Nephron progenitor cell (in vitro differentiated cells): ENCODE measurements around the gene CXorf58.
"Not testable (repeated sequence)": the region's sequence is repeated elsewhere in the genome, so short reads cannot be mapped to it uniquely, and the experiment has no call there.

Source experiments
- DNase-seq: peaks from one replicate; pipeline ENCODE4 v3.0.0; 2021
- H3K27ac Mint-ChIP-seq: 2 replicates; pipeline ENCODE4 v1.8.0; 2021; ENCODE audit warnings: mild to moderate bottlenecking, moderate library complexity, mixed read lengths
- H3K27me3 Mint-ChIP-seq: 2 replicates; pipeline ENCODE4 v1.8.0; 2021; ENCODE audit warnings: mild to moderate bottlenecking, low read depth, mixed read lengths; ENCODE audit not compliant: poor library complexity
- H3K36me3 Mint-ChIP-seq: 2 replicates; pipeline ENCODE4 v1.8.0; 2021; ENCODE audit warnings: low read depth, mixed read lengths
- H3K4me1 Mint-ChIP-seq: 2 replicates; pipeline ENCODE4 v1.8.0; 2021; ENCODE audit warnings: mixed read lengths
- H3K4me3 Mint-ChIP-seq: 2 replicates; pipeline ENCODE4 v1.8.0; 2021; ENCODE audit warnings: mild to moderate bottlenecking, moderate library complexity, mixed read lengths
- H3K9me3 Mint-ChIP-seq: 2 replicates; pipeline ENCODE4 v1.8.0; 2021; ENCODE audit warnings: mild to moderate bottlenecking, moderate library complexity, mixed read lengths
- TF ChIP-seq, protein P1 (sequence below): fragments of 200-600 bp; sonication (generic); IDR thresholded peaks from 2 replicates; pipeline ENCODE4 v1.5.0; 2021; ENCODE audit warnings: antibody characterized with exemption

CXorf58 gene

DNA sequence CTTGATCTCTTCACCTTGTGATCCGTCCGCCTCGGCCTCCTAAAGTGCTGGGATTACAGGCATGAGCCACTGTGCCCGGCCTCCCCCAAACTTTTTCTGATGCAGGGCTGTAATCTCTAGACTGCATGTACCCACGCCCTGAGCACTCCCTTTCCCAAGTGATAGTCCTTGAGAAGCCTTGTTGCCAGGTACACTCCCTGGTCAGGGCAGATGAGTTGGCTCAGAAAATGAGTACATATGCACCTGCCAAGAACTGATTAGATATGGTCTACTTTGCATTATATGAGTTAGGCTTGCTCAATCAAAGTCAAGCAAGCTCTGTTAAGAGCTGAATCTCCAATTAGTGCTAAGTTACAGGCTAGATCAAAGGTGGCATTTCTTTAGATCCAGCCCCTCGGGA is 20.4 kb upstream of the CXorf58 start:
- peaks cover 2% of the 10 kb centered on the region for H3K27me3 Mint-ChIP-seq
- H3K27ac Mint-ChIP-seq: no peak overlapping the region
- peaks cover 5% of the 10 kb centered on the region for H3K9me3 Mint-ChIP-seq
- no peak for DNase-seq
- H3K4me1 Mint-ChIP-seq: peaks cover 52% of the 10 kb centered on the region
- peaks cover 61% of the 10 kb centered on the region for H3K36me3 Mint-ChIP-seq
- no peak overlapping the region for H3K4me3 Mint-ChIP-seq
- TF ChIP-seq, protein P1, sequence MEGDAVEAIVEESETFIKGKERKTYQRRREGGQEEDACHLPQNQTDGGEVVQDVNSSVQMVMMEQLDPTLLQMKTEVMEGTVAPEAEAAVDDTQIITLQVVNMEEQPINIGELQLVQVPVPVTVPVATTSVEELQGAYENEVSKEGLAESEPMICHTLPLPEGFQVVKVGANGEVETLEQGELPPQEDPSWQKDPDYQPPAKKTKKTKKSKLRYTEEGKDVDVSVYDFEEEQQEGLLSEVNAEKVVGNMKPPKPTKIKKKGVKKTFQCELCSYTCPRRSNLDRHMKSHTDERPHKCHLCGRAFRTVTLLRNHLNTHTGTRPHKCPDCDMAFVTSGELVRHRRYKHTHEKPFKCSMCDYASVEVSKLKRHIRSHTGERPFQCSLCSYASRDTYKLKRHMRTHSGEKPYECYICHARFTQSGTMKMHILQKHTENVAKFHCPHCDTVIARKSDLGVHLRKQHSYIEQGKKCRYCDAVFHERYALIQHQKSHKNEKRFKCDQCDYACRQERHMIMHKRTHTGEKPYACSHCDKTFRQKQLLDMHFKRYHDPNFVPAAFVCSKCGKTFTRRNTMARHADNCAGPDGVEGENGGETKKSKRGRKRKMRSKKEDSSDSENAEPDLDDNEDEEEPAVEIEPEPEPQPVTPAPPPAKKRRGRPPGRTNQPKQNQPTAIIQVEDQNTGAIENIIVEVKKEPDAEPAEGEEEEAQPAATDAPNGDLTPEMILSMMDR: no peak

DNA sequence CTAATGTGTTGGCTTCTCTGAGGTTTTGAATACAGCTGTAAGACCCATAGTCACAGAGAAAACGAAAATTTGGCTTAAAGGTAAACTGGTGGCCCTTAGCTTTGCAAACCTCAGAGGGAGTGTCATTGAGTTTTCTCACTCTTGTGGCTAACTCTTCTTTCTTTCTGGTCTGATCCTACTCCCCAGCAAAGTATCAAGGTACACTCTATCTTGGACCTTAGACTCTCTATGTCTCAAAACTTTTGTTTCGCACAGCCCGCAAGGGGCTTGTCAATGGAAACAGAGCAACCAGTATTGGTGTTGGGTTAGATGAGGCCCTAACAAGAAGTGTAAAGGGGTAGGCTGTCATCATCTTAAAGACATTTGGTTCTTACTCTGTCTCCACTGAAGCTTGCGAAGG is 19.9 kb upstream of the CXorf58 start:
- Mint-ChIP-seq H3K4me1 (peaks cover 50% of the 10 kb centered on the region), H3K4me3 (no peak overlapping the region), H3K36me3 (peaks cover 66% of the 10 kb centered on the region), H3K9me3 (peaks cover 7% of the 10 kb centered on the region), H3K27ac (peak overlapping the region; percentile 95), H3K27me3 (peaks cover 2% of the 10 kb centered on the region)
- TF ChIP-seq, protein P1: no peak
- DNase-seq: no peak

DNA sequence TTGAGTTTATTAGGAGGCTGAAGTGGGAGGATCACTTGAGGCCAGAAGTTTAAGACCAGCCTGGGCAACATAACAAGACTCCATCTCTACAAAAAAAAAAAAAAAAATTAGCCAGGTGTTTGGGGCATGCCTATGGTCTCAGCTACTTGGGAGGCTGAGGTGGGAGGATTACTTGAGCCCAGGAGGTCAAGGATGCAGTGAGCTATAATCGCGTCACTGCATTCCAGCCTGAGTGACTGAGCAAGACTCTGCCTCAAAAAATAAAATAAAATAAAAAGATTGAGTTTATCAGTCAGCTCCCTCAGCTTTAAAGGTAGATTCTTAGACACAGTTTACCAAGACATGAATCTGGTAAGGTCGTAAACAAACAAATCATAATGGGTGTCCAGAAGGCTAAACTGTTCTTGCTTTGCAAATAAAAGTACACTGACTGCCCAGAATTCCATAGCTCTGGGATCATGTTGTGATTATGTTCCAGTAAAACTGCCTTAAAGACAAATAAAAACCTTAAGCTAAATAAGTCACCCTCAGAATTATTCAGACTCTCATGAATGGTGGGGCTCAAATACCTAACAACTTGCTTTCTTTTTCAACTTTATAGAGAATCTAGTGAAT is 18.8 kb upstream of the CXorf58 start:
- Mint-ChIP-seq H3K4me1 (peaks cover 39% of the 10 kb centered on the region), H3K4me3 (no peak overlapping the region), H3K27ac (peak overlapping the region; percentile 34)

DNA sequence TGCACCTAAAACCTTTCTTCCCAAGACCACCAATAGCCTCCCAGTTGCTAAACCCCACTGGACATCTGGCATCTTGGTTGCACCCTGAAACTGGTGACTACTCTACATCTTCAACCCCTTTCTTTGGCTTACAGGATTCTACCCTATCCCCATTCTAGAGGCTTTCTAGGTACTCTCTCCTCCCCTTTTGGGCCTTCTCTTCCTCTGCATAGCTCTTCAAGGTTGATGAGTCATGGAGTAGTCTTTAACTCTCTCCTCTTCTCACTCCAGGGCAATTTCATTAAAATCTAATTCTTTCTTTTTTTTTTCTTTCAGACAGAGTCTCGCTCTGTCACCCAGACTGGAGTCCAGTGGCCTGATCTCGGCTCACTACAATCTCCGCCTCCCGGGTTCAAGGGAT is 16.9 kb upstream of the CXorf58 start:
- DNase-seq: no peak
- Mint-ChIP-seq H3K4me1 (peaks cover 24% of the 10 kb centered on the region), H3K27me3 (peaks cover 4% of the 10 kb centered on the region), H3K27ac (peak overlapping the region; percentile 12), H3K9me3 (peaks cover 17% of the 10 kb centered on the region), H3K4me3 (no peak overlapping the region), H3K36me3 (peaks cover 70% of the 10 kb centered on the region)
- TF ChIP-seq, protein P1: no peak

More for the DNA sequence above, 18.8 kb upstream of the CXorf58 start:
- H3K36me3 Mint-ChIP-seq: peaks cover 69% of the 10 kb centered on the region
- DNase-seq: no peak
- peaks cover 8% of the 10 kb centered on the region for H3K9me3 Mint-ChIP-seq
- TF ChIP-seq, protein P1: no peak
- peaks cover 2% of the 10 kb centered on the region for H3K27me3 Mint-ChIP-seq

DNA sequence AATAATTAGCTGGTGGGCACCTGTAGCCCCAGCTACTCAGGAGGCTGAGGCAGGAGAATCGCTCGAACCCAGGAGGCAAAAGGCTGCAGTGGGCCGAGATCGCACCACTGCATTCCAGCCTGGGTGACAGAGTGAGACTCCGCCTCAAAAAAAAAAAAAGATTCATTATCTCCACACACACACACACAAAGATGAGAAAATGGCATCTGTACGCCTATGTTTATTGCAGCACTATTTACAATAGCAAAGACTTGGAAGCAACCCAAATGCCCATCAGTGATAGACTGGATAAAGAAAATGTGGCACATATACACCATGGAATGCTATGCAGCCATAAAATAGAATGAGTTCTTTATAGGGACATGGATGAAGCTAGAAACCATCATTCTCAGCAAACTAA is 12.8 kb upstream of the CXorf58 start:
- Mint-ChIP-seq H3K36me3 (peaks cover 67% of the 10 kb centered on the region), H3K9me3 (peaks cover 17% of the 10 kb centered on the region)
- not testable (repeated sequence) for H3K27me3 Mint-ChIP-seq, H3K4me3 Mint-ChIP-seq, H3K27ac Mint-ChIP-seq, DNase-seq, H3K4me1 Mint-ChIP-seq

DNA sequence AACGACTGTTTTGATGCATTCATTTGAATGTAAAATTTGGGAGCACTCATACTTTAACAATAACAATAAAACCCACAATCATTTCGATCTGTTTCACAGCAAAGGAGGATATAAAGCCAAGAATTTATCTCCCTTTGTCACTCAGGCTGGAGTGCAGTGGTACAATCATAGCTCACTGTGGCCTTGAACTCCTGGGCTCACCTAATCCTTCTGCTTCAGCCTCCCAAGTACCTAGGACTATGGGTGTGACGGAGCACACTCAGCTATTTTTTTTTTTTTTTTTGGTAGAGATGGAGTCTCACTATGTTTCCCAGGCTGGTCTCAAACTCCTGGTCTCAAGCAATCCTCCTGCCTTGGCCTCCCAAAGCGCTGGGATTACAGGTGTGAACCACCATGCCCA is 11.3 kb upstream of the CXorf58 start:
- not testable (repeated sequence) for H3K27ac Mint-ChIP-seq, H3K4me1 Mint-ChIP-seq, H3K4me3 Mint-ChIP-seq, DNase-seq, H3K27me3 Mint-ChIP-seq
- Mint-ChIP-seq H3K9me3 (peaks cover 11% of the 10 kb centered on the region), H3K36me3 (peaks cover 51% of the 10 kb centered on the region)

DNA sequence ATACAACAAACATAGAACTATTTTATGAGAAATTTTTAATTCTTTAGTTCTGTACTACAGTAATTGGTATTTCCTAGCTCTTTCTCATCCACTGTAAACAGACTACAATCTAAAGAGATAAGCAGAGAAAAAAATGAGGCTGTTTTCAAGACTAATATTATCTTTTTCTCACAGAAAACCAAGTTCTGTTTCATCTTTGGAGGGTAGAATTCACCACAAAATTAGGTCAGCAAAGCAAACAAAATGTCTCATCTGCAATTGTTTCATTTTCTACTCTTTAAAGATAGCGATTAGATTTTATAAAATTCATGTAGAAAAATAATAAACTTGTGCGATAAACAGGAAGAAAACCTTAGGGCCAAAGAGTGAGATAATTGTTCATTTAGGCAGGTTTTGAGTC is 10.8 kb upstream of the CXorf58 start:
- no peaks in the 10 kb centered on the region for H3K4me1 Mint-ChIP-seq
- TF ChIP-seq, protein P1: no peak
- DNase-seq: no peak
- no peak overlapping the region for H3K27ac Mint-ChIP-seq
- no peak overlapping the region for H3K4me3 Mint-ChIP-seq
- H3K36me3 Mint-ChIP-seq: peaks cover 47% of the 10 kb centered on the region
- H3K9me3 Mint-ChIP-seq: peaks cover 11% of the 10 kb centered on the region
- H3K27me3 Mint-ChIP-seq: peaks cover 4% of the 10 kb centered on the region
